ENCODE measurements around the gene SH3BGR.

The SH3BGR gene

GRCh38 chr21:39454949-39455668, 3.3 kb downstream of the SH3BGR start:
- H3K27ac ChIP-seq, result no peak overlapping the region
- ChIA-PET POLR2A (ENCODE audit: low non-redundant PET) (no interaction called here), CTCF (interaction anchor here (0.5 kb wide), 1 partner anchor 14 kb away, joined by 3 read pairs; no protein-coding TSS in a partner anchor)
- DNase-seq (ENCODE audit: low spot score), result no peak
- TF ChIP-seq CTCF (conservative IDR thresholded peaks at IDR 0.05; ENCODE audit: low read depth), result no peak

GRCh38 chr21:39456665-39457064, 4.9 kb downstream of the SH3BGR start:
- DNase-seq (ENCODE audit: low spot score), result no peak
- H3K27ac ChIP-seq, result no peak overlapping the region
- no peak for TF ChIP-seq CTCF (conservative IDR thresholded peaks at IDR 0.05; ENCODE audit: low read depth)
- CTCF ChIA-PET, result no interaction called here
- POLR2A ChIA-PET (ENCODE audit: low non-redundant PET), result no interaction called here

GRCh38 chr21:39461419-39461818, 9.6 kb downstream of the SH3BGR start:
- DNase-seq (ENCODE audit: low spot score), result no peak
- TF ChIP-seq CTCF (conservative IDR thresholded peaks at IDR 0.05; ENCODE audit: low read depth), result no peak
- no peak overlapping the region for H3K27ac ChIP-seq
- CTCF ChIA-PET, result interaction anchor here (0.6 to 0.7 kb wide), 3 partner anchors 17 to 1576 kb away, joined by 3 read pairs; no protein-coding TSS in a partner anchor
- POLR2A ChIA-PET (ENCODE audit: low non-redundant PET), result no interaction called here

GRCh38 chr21:39463308-39463707, 11.5 kb downstream of the SH3BGR start:
- no peak for DNase-seq (ENCODE audit: low spot score)
- ChIA-PET CTCF (no interaction called here), POLR2A (ENCODE audit: low non-redundant PET) (no interaction called here)
- H3K27ac ChIP-seq, result no peak overlapping the region
- TF ChIP-seq CTCF (conservative IDR thresholded peaks at IDR 0.05; ENCODE audit: low read depth), result no peak

GRCh38 chr21:39466584-39466983, 14.8 kb downstream of the SH3BGR start:
- DNase-seq (ENCODE audit: low spot score), result no peak
- no peak overlapping the region for H3K27ac ChIP-seq
- POLR2A ChIA-PET (ENCODE audit: low non-redundant PET), result no interaction called here
- CTCF ChIA-PET, result no interaction called here
- no peak for TF ChIP-seq CTCF (conservative IDR thresholded peaks at IDR 0.05; ENCODE audit: low read depth)

- no peak for DNase-seq (ENCODE audit: low spot score)
- no peak for TF ChIP-seq CTCF (conservative IDR thresholded peaks at IDR 0.05; ENCODE audit: low read depth)
- H3K27ac ChIP-seq, result no peak overlapping the region
- ChIA-PET POLR2A (ENCODE audit: low non-redundant PET) (no interaction called here), CTCF (no interaction called here)
These were observed 16.0 kb downstream of the SH3BGR start for GRCh38 chr21:39467746-39468145.
